AG10803 (cell line): Measurements from ENCODE around the gene ERRFI1.

ENCODE experiments used
- DNase-seq: peaks from one replicate; pipeline ENCODE4 v3.0.0; 2010; ENCODE audit warnings: low read depth
- H3K4me3 ChIP-seq: 2 replicates; pipeline ENCODE4 v1.5.1; 2011; ENCODE audit warnings: mild to moderate bottlenecking, low read length, control low read depth
- CTCF ChIP-seq: conservative IDR thresholded peaks from 2 replicates; pipeline ENCODE4 v1.5.1; 2011; ENCODE audit warnings: mild to moderate bottlenecking, low read length, control low read depth, inconsistent platforms

The ERRFI1 gene

GRCh38 chr1:8042134-8042533 is 16.0 kb upstream of the ERRFI1 start:
- TF ChIP-seq CTCF = no peak
- no peak overlapping the region for H3K4me3 ChIP-seq
- DNase-seq = no peak

DNA sequence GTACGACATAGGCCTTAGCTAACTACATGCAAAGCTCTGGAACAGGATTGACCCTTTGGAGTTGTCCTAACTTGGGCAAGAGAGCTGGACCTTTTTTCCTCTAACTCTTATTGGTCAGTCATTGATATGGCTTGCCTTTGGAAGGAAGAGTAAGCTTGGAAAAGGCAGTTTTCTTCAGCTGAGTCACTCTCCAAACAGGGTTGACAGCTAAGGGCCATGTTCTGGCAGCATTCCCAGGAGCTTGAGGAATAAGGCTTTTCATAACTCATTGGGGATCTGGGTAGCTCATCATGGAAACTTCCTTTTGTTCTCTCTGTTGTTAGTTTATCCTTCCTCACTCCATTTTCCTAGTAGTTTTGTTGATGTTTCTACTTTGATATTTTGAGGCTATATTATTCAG is 14.5 kb upstream of the ERRFI1 start:
- TF ChIP-seq CTCF = no peak
- DNase-seq = peak; percentile 95

DNA sequence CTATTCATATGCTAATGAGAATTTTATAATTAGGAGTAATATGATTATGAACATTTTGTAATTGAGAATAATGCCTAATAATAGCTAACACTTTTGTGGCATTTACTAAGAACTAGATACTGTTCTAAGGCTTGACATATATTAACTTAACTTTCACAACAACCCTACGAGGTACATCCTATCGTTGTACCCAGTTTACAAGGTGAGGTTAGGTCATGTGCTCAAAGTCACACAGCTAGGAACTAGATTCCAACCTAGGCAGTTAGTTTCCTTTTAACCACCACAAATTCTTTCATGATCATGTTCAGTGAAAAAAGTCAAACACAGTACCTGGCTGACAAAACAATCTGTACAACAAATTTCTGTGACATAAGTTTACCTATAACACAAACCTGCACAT is 13.0 kb upstream of the ERRFI1 start:
- no peak for TF ChIP-seq CTCF
- H3K4me3 ChIP-seq = no peak overlapping the region
- DNase-seq = no peak

More for the DNA sequence above, 14.5 kb upstream of the ERRFI1 start:
- no peak overlapping the region for H3K4me3 ChIP-seq

- DNase-seq = no peak
- H3K4me3 ChIP-seq = no peak overlapping the region
- TF ChIP-seq CTCF = no peak
These were observed 9.2 kb upstream of the ERRFI1 start for GRCh38 chr1:8035289-8035688.

GRCh38 chr1:8033322-8033721 is 7.2 kb upstream of the ERRFI1 start:
- DNase-seq = no peak
- H3K4me3 ChIP-seq = no peak overlapping the region
- TF ChIP-seq CTCF = no peak

GRCh38 chr1:8032366-8032910 is 6.3 kb upstream of the ERRFI1 start:
- no peak overlapping the region for H3K4me3 ChIP-seq
- no peak for TF ChIP-seq CTCF
- no peak for DNase-seq

- TF ChIP-seq CTCF = peak; percentile 64
- no peak overlapping the region for H3K4me3 ChIP-seq
- DNase-seq = peak; percentile 66
These were observed 5.2 kb upstream of the ERRFI1 start for GRCh38 chr1:8031176-8031785.
